GM20000 (cell line): ENCODE data around the gene HMGN4.

Source experiments
- DNase-seq: peaks from one replicate; pipeline ENCODE4 v3.0.0; 2012; ENCODE audit warnings: low spot score
- TF ChIP-seq, protein P1 (sequence below): IDR thresholded peaks from 2 replicates; pipeline ENCODE4 v1.5.1; 2012; ENCODE audit warnings: mild to moderate bottlenecking, control low read depth; ENCODE audit errors: extremely low read depth, missing control alignments

Gene HMGN4

DNA sequence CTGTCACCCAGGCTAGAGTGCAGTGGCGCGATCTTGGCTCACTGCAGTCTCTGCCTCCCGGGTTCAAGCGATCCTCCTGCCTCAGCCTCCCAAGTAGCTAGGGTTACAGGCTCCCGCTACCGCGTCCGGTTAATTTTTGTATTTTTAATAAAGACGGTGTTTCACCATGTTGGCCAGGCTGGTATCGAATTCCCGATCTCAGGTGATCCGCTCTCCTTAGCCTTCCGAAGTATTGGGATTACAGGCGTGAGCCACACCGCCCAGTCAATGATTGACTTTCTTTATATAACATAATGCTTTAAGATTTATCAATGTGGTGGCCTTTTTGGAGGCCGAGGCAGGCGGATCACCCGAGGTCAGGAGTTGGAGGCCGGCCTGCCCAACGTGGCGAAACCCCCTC lies 50.8 kb downstream of the HMGN4 start:
- DNase-seq, result no peak
- TF ChIP-seq, protein P1, sequence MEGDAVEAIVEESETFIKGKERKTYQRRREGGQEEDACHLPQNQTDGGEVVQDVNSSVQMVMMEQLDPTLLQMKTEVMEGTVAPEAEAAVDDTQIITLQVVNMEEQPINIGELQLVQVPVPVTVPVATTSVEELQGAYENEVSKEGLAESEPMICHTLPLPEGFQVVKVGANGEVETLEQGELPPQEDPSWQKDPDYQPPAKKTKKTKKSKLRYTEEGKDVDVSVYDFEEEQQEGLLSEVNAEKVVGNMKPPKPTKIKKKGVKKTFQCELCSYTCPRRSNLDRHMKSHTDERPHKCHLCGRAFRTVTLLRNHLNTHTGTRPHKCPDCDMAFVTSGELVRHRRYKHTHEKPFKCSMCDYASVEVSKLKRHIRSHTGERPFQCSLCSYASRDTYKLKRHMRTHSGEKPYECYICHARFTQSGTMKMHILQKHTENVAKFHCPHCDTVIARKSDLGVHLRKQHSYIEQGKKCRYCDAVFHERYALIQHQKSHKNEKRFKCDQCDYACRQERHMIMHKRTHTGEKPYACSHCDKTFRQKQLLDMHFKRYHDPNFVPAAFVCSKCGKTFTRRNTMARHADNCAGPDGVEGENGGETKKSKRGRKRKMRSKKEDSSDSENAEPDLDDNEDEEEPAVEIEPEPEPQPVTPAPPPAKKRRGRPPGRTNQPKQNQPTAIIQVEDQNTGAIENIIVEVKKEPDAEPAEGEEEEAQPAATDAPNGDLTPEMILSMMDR, result no peak

DNA sequence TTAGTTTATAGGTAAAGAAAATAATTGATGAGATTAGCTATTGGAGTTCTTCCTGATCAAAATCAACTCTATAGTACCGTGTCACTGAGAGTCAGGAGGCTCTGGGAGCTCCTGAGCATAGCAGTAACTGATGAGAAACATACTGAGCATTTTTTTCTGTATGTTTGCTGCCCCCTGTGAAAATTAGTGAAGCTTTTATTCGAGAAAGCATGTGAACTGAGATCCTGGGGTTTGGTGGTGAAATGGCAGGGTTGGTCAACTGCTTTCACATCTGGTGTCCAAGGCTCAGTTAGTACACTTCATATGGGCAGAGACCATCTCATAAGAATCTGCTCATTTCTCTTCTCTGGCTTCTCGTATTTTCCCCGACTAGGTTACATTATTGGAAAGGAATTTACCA lies 54.5 kb downstream of the HMGN4 start:
- TF ChIP-seq, protein P1, result no peak
- no peak for DNase-seq

DNA sequence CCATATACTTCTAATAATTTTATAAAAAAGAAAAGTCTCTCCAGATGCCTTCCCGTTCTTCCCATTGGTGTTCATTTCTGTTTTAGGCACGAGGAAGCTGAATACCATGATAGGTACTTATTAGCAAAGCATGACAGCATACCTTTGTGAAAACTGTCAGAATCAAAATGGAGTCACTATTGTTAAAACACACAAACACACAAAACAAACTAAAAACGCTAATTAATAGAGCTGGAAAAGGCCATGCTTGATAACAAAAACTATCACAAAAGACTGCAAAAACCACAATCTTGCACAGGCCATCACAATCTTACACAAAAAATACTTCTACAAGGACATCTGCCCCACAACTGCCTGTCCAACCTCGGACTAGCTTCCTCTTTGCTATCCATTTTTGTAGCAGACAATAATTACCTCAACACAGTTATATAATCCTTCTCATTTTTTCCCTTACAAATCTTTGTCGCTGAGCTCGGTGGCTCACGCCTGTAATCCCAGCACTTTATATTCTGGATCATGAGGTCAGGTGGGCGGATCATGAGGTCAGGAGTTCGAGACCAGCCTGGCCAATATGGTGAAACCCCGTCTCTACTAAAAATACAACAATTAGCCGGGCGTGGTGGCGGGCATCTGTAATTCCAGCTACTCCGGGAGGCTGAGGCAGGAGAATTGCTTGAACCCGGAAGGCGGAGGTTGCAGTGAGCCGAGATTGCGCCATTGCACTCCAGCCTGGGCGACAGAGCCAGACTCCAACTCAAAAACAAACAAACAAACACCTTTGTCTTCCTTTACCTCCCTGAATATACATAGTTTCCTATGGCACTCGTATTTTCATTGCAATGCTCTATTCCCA lies 55.3 kb downstream of the HMGN4 start:
- TF ChIP-seq, protein P1, result no peak
- DNase-seq, result no peak

DNA sequence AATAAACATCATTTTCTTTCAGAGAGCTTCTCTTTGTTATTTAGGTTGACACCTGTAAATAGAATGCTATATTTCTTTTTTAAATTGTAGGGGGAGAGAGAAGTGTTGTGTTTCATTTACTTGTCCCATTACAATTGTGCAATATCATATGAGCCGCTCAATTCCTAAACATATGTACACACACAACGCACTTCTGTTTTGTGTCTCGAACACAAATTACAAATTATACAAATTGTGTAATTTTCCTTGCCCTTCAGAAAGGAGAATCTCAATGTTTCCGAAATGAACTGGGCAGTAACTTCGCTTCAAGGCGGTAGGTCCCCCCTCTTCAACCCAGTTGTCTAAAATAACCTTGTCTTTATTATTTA lies 55.9 kb downstream of the HMGN4 start:
- TF ChIP-seq, protein P1, result no peak
- DNase-seq, result no peak

DNA sequence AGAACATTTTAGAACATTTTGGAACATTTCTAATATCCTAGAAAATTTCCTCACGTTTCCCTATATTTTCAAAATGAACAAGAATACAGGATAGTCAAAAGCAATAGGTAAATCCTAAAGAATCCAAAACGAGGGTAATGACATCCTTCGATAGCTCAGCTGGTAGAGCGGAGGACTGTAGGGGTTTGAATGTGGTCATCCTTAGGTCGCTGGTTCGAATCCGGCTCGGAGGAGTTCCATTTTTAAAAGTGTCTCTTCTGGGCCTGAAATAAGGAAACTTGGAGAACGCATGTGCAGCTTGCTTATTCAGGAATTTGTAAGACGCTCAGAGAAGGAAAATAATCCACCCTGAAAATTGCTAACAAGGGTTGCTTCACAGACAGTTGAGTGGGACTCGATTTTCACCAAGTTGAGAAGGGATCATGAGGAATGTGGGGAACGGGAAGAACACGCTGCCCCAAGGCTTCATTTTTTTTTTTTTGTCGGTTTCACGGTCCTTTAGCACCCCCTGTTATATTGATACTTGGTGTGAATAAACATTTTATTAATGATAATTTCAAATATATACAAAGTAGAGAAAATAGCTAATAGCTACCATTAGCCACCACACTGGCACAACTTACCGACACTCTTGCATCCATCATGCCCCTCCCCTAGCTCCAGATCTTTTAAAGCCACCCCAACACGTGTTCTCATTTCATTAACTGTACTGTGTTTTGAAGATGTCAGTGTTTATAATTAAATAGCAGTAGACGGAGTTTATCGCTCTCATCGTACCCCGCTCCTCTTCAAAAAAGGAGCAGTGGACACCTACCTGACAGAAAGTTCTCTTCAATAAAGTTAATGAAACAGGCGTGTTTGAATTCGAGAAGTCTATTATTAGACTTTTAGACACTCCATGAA lies 56.8 kb downstream of the HMGN4 start:
- TF ChIP-seq, protein P1, result no peak
- DNase-seq, result no peak

DNA sequence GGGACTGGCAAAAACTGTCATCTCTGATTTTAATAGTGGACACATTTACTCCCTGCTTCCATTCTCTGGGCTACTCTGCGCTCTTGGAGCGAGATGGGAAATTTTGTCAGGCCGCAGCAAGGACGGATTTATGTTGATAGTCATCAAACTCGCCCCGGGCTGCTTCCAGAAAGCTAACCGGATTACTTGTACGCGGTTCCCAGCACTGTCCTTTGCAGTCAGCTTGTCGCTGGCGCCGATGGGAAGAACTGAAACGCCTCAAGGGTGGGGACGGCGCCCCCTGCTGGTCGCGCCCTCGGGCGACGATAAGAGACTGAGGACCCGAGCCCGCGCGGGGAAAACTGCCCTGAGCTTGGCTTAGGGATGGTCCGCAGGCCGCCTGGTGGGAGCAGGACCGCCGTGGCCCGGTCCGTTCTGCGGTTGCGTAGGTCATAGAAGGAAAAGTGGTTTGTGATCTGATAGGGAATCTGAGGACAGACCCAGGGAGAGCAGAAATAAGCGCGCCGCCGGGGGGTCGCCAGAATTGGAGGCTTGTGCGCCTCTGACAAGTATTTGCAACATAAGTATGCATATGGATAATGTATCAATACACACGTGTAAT lies 57.6 kb downstream of the HMGN4 start:
- peak; percentile 75 for DNase-seq
- TF ChIP-seq, protein P1, result peak; percentile 89
